Activated CD4-positive, alpha-beta memory T cell treated with anti-CD3 and anti-CD28 coated beads for 36 hours (primary cell): ENCODE measurements around the gene SFXN1. TPM values are rescaled to one million over a fixed set of nuclear protein-coding genes. Genes with fewer than 3 reads are reported as not detected.

Experiments
- CTCF ChIA-PET: fragments of 350-600 bp; sonication (Branson Sonifier 250); formaldehyde crosslinking; loops from one replicate; lab custom pipeline; 2021; ENCODE audit warnings: antibody characterized with exemption, inconsistent platforms; lab: Charles Lee
- POLR2A ChIA-PET: fragments of 350-600 bp; sonication (Branson Sonifier 250); formaldehyde crosslinking; loops from one replicate; lab custom pipeline; 2021; ENCODE audit warnings: antibody characterized with exemption; lab: Charles Lee
- DNase-seq: peaks from one replicate; pipeline ENCODE4 v3.0.0-alpha.2; 2020
- H3K27ac Mint-ChIP-seq: one replicate; pipeline ENCODE4 v1.8.0; 2021; ENCODE audit warnings: mixed read lengths
- H3K27me3 Mint-ChIP-seq: one replicate; pipeline ENCODE4 v1.8.0; 2021; ENCODE audit warnings: mixed read lengths
- H3K36me3 Mint-ChIP-seq: one replicate; pipeline ENCODE4 v1.8.0; 2021; ENCODE audit warnings: mixed read lengths
- H3K4me1 Mint-ChIP-seq: one replicate; pipeline ENCODE4 v1.8.0; 2021; ENCODE audit warnings: low read depth, mixed read lengths
- H3K4me3 Mint-ChIP-seq: one replicate; pipeline ENCODE4 v1.8.0; 2021; ENCODE audit warnings: mild to moderate bottlenecking, mixed read lengths
- H3K9me3 Mint-ChIP-seq: one replicate; pipeline ENCODE4 v1.8.0; 2021; ENCODE audit warnings: mixed read lengths
- intact Hi-C: fragments of 100-400 bp; cut with micrococcal nuclease; formaldehyde crosslinking; loops from one replicate; pipeline ENCODE4 v1.15.1; 2023
- total RNA-seq, 2 experiments: library from RNA; stranded (reverse); gene quantifications; one replicate each; pipeline ENCODE4 v1.2.3, GENCODE V29; 2021

SFXN1 gene
- total RNA-seq, 2 experiments from 2014 or later, result 298 to 300 TPM

GRCh38 chr5:175479125-175479881, 943 bp downstream of the SFXN1 start:
- Mint-ChIP-seq H3K27ac (peak overlapping the region; percentile 96), H3K4me3 (peak overlapping the region; percentile 96), H3K36me3 (peaks cover 49% of the 10 kb centered on the region), H3K27me3 (no peaks in the 10 kb centered on the region), H3K4me1 (peaks cover 54% of the 10 kb centered on the region), H3K9me3 (no peaks in the 10 kb centered on the region)
- intact Hi-C loops, result no loop called here
- ChIA-PET POLR2A (interaction anchor here (0.6 to 2.0 kb wide), 6 partner anchors 28 to 43 kb away, joined by 3 to 10 read pairs (median 4); no protein-coding TSS in a partner anchor), CTCF (interaction anchor here (0.7 to 6.5 kb wide), 3 partner anchors 13 to 250 kb away, joined by 5 to 66 read pairs (median 9); no protein-coding TSS in a partner anchor)
- no peak for DNase-seq

DNA sequence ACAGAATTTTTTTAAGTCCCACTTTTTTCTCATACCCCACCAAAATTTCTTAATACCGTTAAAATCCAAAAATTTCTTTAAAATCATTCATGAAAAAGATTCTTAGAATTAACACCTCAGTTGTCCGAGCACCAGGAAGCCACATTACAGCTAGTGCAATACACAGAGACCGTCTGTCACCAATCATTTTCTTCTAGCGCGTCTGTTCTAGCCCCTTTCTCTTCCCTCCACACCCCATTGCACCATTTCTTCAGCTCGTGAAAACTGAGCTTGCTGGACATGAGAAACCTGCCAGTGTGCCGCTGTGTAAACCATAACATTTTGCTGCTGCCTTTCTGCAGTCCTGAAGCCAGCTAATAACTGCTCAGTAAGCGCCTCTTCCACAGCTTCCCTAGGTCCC, 5.0 kb downstream of the SFXN1 start:
- no peak for DNase-seq
- peak overlapping the region; percentile 48 for H3K27ac Mint-ChIP-seq
- H3K9me3 Mint-ChIP-seq, result no peaks in the 10 kb centered on the region
- no peaks in the 10 kb centered on the region for H3K27me3 Mint-ChIP-seq
- peak overlapping the region; percentile 16 for H3K4me3 Mint-ChIP-seq
- ChIA-PET POLR2A (interaction anchor here (1.3 kb wide), 1 partner anchor 34 kb away, joined by 4 read pairs; no protein-coding TSS in a partner anchor), CTCF (interaction anchor here (0.8 to 1.5 kb wide), 3 partner anchors 19 to 51 kb away, joined by 3 to 8 read pairs (median 3); no protein-coding TSS in a partner anchor)
- intact Hi-C loops, result no loop called here
- peaks cover 73% of the 10 kb centered on the region for H3K36me3 Mint-ChIP-seq
- peaks cover 73% of the 10 kb centered on the region for H3K4me1 Mint-ChIP-seq

GRCh38 chr5:175484322-175484721, 6.0 kb downstream of the SFXN1 start:
- H3K27me3 Mint-ChIP-seq, result no peaks in the 10 kb centered on the region
- peaks cover 78% of the 10 kb centered on the region for H3K36me3 Mint-ChIP-seq
- intact Hi-C loops, result no loop called here
- H3K27ac Mint-ChIP-seq, result no peak overlapping the region
- peaks cover 82% of the 10 kb centered on the region for H3K4me1 Mint-ChIP-seq
- ChIA-PET POLR2A (no interaction called here), CTCF (interaction anchor here (0.8 kb wide), 1 partner anchor 33 kb away, joined by 3 read pairs; no protein-coding TSS in a partner anchor)
- no peak for DNase-seq
- no peak overlapping the region for H3K4me3 Mint-ChIP-seq
- H3K9me3 Mint-ChIP-seq, result no peaks in the 10 kb centered on the region

DNA sequence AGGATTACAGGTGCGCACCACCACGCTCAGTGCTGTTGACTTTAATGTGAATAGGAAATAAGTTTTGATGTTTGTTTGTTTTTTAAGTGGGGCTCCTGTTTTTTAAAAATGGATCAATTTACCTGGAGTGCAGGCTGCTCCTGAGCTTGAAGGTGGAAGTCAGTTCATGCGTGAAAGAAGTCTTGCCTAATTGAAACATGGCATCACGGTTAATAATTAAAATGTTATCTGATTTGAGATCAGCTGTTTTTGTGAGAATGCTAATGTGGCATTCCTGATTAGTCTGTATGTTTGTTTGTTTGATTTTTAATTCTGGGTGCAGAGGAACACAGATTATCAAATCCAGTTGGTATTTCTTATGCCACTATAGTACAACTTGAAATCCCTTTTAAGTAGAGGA, 6.5 kb downstream of the SFXN1 start:
- peaks cover 88% of the 10 kb centered on the region for H3K4me1 Mint-ChIP-seq
- peak overlapping the region; percentile 44 for H3K27ac Mint-ChIP-seq
- POLR2A ChIA-PET, result interaction anchor here (1.0 kb wide), 1 partner anchor 37 kb away, joined by 3 read pairs; no protein-coding TSS in a partner anchor
- CTCF ChIA-PET, result no interaction called here
- no peaks in the 10 kb centered on the region for H3K9me3 Mint-ChIP-seq
- H3K4me3 Mint-ChIP-seq, result no peak overlapping the region
- intact Hi-C loops, result no loop called here
- DNase-seq, result no peak
- no peaks in the 10 kb centered on the region for H3K27me3 Mint-ChIP-seq
- peaks cover 78% of the 10 kb centered on the region for H3K36me3 Mint-ChIP-seq

GRCh38 chr5:175485631-175486030, 7.3 kb downstream of the SFXN1 start:
- Mint-ChIP-seq H3K4me3 (no peak overlapping the region), H3K9me3 (no peaks in the 10 kb centered on the region), H3K4me1 (peaks cover 90% of the 10 kb centered on the region), H3K27me3 (no peaks in the 10 kb centered on the region), H3K27ac (no peak overlapping the region), H3K36me3 (peaks cover 75% of the 10 kb centered on the region)
- no peak for DNase-seq
- intact Hi-C loops, result no loop called here
- ChIA-PET POLR2A (interaction anchor here (1.0 kb wide), 1 partner anchor 36 kb away, joined by 3 read pairs; no protein-coding TSS in a partner anchor), CTCF (no interaction called here)

DNA sequence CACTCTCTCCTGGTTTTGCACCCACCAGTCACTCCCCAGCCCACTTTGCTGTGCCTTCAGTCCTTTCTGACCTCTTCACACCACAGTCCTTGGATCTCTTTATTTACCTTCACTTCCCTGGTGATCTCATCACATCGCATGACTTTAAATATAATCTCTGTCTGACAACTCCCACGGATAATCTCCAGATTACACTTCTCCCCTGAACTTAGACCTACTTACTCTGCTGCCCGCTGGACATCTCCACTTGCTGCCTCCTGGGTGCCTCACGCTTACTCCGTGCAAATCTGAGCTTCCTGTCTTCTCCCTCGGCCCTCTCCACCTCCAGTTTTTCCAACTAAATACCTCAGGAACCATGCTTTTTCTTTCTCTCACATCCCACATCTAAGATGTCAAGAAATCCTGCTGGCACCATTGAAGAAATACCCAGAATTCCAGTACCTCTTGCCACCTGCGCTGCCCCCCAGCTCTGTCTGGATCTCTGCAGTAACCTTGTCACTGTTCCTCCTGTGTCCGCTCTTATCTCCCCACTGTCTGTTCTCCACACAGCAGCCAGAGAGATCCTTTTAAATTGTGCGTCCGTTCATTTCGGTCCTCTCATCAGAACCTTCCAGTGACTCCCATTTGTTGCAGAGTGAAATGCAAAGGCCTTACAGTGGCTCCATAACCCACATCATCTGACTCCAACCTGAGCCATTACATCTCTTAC, 9.3 kb downstream of the SFXN1 start:
- ChIA-PET POLR2A (interaction anchor here (0.6 kb wide), 1 partner anchor 148 kb away, joined by 6 read pairs; no protein-coding TSS in a partner anchor), CTCF (interaction anchor here (0.5 to 0.6 kb wide), 2 partner anchors 23 to 694 kb away, joined by 3 read pairs; no protein-coding TSS in a partner anchor)
- Mint-ChIP-seq H3K4me1 (peaks cover 74% of the 10 kb centered on the region), H3K36me3 (peaks cover 67% of the 10 kb centered on the region), H3K9me3 (no peaks in the 10 kb centered on the region), H3K27me3 (no peaks in the 10 kb centered on the region), H3K27ac (peak overlapping the region; percentile 15), H3K4me3 (no peak overlapping the region)
- no peak for DNase-seq
- intact Hi-C loops, result no loop called here

GRCh38 chr5:175489693-175490443, 11.5 kb downstream of the SFXN1 start:
- Mint-ChIP-seq H3K4me1 (peaks cover 69% of the 10 kb centered on the region), H3K27me3 (no peaks in the 10 kb centered on the region), H3K36me3 (peaks cover 66% of the 10 kb centered on the region), H3K27ac (peak overlapping the region; percentile 28), H3K4me3 (no peak overlapping the region), H3K9me3 (no peaks in the 10 kb centered on the region)
- DNase-seq, result no peak
- ChIA-PET POLR2A (interaction anchor here (0.8 to 1.8 kb wide), 3 partner anchors 10 to 27 kb away, joined by 3 to 5 read pairs (median 4); no protein-coding TSS in a partner anchor), CTCF (interaction anchor here (0.5 to 1.5 kb wide), 4 partner anchors 25 to 44 kb away, joined by 3 to 4 read pairs (median 4); no protein-coding TSS in a partner anchor)
- intact Hi-C loops, result loop anchor here (10.0 kb wide), 1 partner anchor 1045 kb away; the partner anchor contains the start of gene RNF44

GRCh38 chr5:175491223-175491622, 12.9 kb downstream of the SFXN1 start:
- Mint-ChIP-seq H3K27me3 (no peaks in the 10 kb centered on the region), H3K36me3 (peaks cover 62% of the 10 kb centered on the region), H3K4me3 (no peak overlapping the region), H3K4me1 (peaks cover 61% of the 10 kb centered on the region), H3K9me3 (no peaks in the 10 kb centered on the region), H3K27ac (no peak overlapping the region)
- intact Hi-C loops, result loop anchor here (10.0 kb wide), 1 partner anchor 1044 kb away; the partner anchor contains the start of gene RNF44
- no peak for DNase-seq
- POLR2A ChIA-PET, result interaction anchor here (0.6 kb wide), 1 partner anchor 11 kb away, joined by 3 read pairs; no protein-coding TSS in a partner anchor
- CTCF ChIA-PET, result interaction anchor here (0.7 to 1.5 kb wide), 3 partner anchors 11 to 26 kb away, joined by 3 to 4 read pairs (median 4); no protein-coding TSS in a partner anchor

GRCh38 chr5:175493260-175493659, 14.9 kb downstream of the SFXN1 start:
- ChIA-PET CTCF (interaction anchor here (1.1 kb wide), 1 partner anchor 41 kb away, joined by 5 read pairs; no protein-coding TSS in a partner anchor), POLR2A (no interaction called here)
- intact Hi-C loops, result loop anchor here (10.0 kb wide), 1 partner anchor 1042 kb away; the partner anchor contains the start of gene RNF44
- no peak for DNase-seq
- Mint-ChIP-seq H3K4me3 (no peak overlapping the region), H3K9me3 (no peaks in the 10 kb centered on the region), H3K27ac (peak overlapping the region; percentile 39), H3K27me3 (no peaks in the 10 kb centered on the region), H3K4me1 (peaks cover 59% of the 10 kb centered on the region), H3K36me3 (peaks cover 62% of the 10 kb centered on the region)

- no peaks in the 10 kb centered on the region for H3K27me3 Mint-ChIP-seq
- H3K36me3 Mint-ChIP-seq, result peaks cover 60% of the 10 kb centered on the region
- peak overlapping the region; percentile 39 for H3K27ac Mint-ChIP-seq
- intact Hi-C loops, result loop anchor here (1.0 to 10.0 kb wide), 3 partner anchors 13 to 1041 kb away; partner anchors contain the start of gene RNF44
- ChIA-PET POLR2A (no interaction called here), CTCF (interaction anchor here (1.1 kb wide), 1 partner anchor 40 kb away, joined by 5 read pairs; no protein-coding TSS in a partner anchor)
- peaks cover 57% of the 10 kb centered on the region for H3K4me1 Mint-ChIP-seq
- no peaks in the 10 kb centered on the region for H3K9me3 Mint-ChIP-seq
- DNase-seq, result no peak
- no peak overlapping the region for H3K4me3 Mint-ChIP-seq
These were observed 15.4 kb downstream of the SFXN1 start for GRCh38 chr5:175493726-175494125.
